Nephron (organoid): Measurements from ENCODE around the gene MT2A.
"Not testable (repeated sequence)": the region's sequence is repeated elsewhere in the genome, so short reads cannot be mapped to it uniquely, and the experiment has no call there.

Experiments
- H3K27ac Mint-ChIP-seq, 3 experiments: 2 replicates each; pipeline ENCODE4 v1.8.0; 2020; ENCODE audit warnings: mixed read lengths in 3 of 3, mild to moderate bottlenecking in 2 of 3, moderate library complexity in 1 of 3
- H3K27me3 Mint-ChIP-seq: 2 replicates; pipeline ENCODE4 v1.8.0; 2021; ENCODE audit warnings: low read depth, mild to moderate bottlenecking, moderate library complexity, mixed read lengths
- H3K36me3 Mint-ChIP-seq: 2 replicates; pipeline ENCODE4 v1.8.0; 2020; ENCODE audit warnings: low read depth, mixed read lengths
- H3K4me1 Mint-ChIP-seq: 2 replicates; pipeline ENCODE4 v1.8.0; 2020; ENCODE audit warnings: mixed read lengths
- H3K4me3 Mint-ChIP-seq, 3 experiments: 2 replicates each; pipeline ENCODE4 v1.8.0; 2020; ENCODE audit warnings: mild to moderate bottlenecking in 3 of 3, mixed read lengths in 3 of 3, moderate library complexity in 2 of 3
- H3K9me3 Mint-ChIP-seq: 2 replicates; pipeline ENCODE4 v1.8.0; 2020; ENCODE audit warnings: mixed read lengths
- CTCF ChIP-seq, 3 experiments: fragments of 200-600 bp; sonication (generic); IDR thresholded peaks; one replicate each; pipeline ENCODE4 v1.5.0; 2021; ENCODE audit warnings: antibody characterized with exemption in 3 of 3; ENCODE audit not compliant: unreplicated experiment in 3 of 3

Gene MT2A

GRCh38 chr16:56618138-56618537 lies 9.8 kb downstream of the MT2A start:
- Mint-ChIP-seq H3K4me1 (peaks cover 5% of the 10 kb centered on the region), H3K27me3 (peaks cover 86% of the 10 kb centered on the region), H3K9me3 (no peaks in the 10 kb centered on the region), H3K4me3 (peak overlapping the region in 2 of 3 experiments; percentile 79 to 85), H3K27ac (no peak overlapping the region), H3K36me3 (no peaks in the 10 kb centered on the region)
- TF ChIP-seq CTCF (IDR thresholded peaks at IDR 0.05; ENCODE audit: unreplicated experiment in 3 of 3) = no peak

GRCh38 chr16:56620339-56620897 lies 12.0 kb downstream of the MT2A start:
- Mint-ChIP-seq H3K27ac (no peak overlapping the region), H3K4me3 (no peak overlapping the region), H3K36me3 (no peaks in the 10 kb centered on the region), H3K9me3 (no peaks in the 10 kb centered on the region), H3K27me3 (peaks cover 97% of the 10 kb centered on the region), H3K4me1 (peaks cover 5% of the 10 kb centered on the region)
- no peak for TF ChIP-seq CTCF (IDR thresholded peaks at IDR 0.05; ENCODE audit: unreplicated experiment in 3 of 3)

DNA sequence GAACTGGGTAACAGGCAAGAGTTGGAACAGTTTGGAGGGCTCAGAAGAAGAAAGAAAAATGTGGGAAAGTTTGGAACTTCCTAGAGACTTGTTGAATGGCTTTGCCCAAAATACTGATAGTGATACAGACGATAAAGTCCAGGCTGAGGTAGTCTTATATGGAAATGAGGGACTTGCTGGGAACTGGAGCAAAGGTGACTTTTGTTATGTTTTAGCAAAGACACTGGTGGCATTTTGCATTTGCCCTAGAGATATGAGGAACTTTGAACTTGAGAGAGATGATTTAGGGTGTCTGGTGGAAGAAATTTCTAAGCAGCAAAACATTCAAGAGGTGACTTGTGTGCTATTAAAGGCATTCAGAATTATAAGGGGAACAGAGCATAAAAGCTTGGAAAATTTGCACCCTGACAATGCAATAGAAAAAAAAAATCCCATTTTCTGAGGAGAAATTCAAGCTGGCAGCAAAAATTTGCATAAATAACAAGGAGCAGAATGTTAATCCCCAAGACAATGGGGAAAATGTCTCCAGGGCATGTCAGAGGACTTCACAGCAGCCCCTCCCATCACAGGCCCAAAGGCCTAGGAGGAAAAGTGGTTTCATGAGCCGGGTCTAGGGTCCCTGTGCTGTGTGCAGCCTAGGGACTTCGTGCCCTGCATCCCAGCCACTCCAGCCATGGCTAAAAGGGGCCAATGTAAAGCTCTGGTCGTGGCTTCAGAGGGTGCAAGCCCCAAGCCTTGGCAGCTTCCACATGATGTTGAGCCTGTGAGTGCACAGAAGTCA lies 13.5 kb downstream of the MT2A start:
- Mint-ChIP-seq H3K4me1 (peaks cover 10% of the 10 kb centered on the region), H3K27ac (peak overlapping the region in 1 of 3 experiments; percentile 30), H3K27me3 (peaks cover 98% of the 10 kb centered on the region), H3K4me3 (peak overlapping the region in 2 of 3 experiments; percentile 14 to 28)
- not testable (repeated sequence) for H3K36me3 Mint-ChIP-seq, H3K9me3 Mint-ChIP-seq

DNA sequence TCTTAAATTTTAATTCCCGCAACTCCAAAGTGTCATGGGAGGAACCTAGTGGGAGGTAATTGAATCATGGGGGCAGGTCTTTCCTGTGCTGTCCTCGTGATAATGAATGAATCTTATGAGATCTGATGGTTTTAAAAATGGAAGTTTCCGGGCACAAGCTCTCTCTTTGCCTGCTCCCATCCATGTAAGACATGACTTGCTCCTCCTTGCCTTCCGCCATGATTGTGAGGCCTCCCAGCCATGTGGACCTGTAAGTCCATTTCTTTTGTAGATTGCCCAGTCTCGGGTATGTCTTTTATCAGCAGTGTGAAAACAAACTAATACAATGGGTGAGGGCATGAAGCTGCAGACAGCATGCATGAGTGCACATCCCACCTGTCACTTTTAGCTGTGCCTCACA lies 14.8 kb downstream of the MT2A start:
- not testable (repeated sequence) for H3K4me1 Mint-ChIP-seq, H3K9me3 Mint-ChIP-seq, H3K27ac Mint-ChIP-seq, H3K36me3 Mint-ChIP-seq, H3K4me3 Mint-ChIP-seq
- H3K27me3 Mint-ChIP-seq = peaks cover 94% of the 10 kb centered on the region

DNA sequence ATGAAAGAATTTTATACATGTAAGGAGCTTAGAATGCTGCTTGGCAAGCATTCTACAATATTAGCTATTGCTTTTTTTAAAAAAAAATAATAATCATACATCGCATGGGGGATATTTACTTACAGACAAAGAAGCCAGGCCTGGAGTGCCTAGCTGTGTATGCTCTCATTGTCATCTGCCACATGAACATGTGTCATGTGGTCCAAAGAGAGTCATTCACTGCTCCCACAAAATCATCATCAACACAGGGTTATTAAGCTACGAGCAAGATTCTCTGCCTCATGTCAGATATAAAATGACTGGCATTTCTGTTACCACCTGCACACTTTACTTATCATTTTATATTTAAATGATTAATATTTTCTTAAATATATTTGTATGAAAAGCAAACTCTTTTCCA lies 15.3 kb downstream of the MT2A start:
- Mint-ChIP-seq H3K36me3 (no peaks in the 10 kb centered on the region), H3K4me3 (no peak overlapping the region), H3K9me3 (no peaks in the 10 kb centered on the region), H3K27me3 (peaks cover 94% of the 10 kb centered on the region), H3K27ac (no peak overlapping the region), H3K4me1 (peaks cover 5% of the 10 kb centered on the region)
- no peak for TF ChIP-seq CTCF (IDR thresholded peaks at IDR 0.05; ENCODE audit: unreplicated experiment in 3 of 3)

- H3K27ac Mint-ChIP-seq = peak within 1 kb of the TSS; percentile 13 to 92 (median 83)
- H3K27me3 Mint-ChIP-seq = peaks cover 94% of the 10 kb centered on the region
- peak within 1 kb of the TSS; percentile 87 to 93 (median 89) for H3K4me3 Mint-ChIP-seq
- no peaks in the 10 kb centered on the region for H3K36me3 Mint-ChIP-seq
- TF ChIP-seq CTCF (IDR thresholded peaks at IDR 0.05; ENCODE audit: unreplicated experiment in 3 of 3) = no peak
- H3K9me3 Mint-ChIP-seq = no peaks in the 10 kb centered on the region
- H3K4me1 Mint-ChIP-seq = peaks cover 5% of the 10 kb centered on the region
These were observed 17.0 kb downstream of the MT2A start, which contains the start of gene MT1E for GRCh38 chr16:56625140-56625942. Gene MT1E (plus strand): TSS chr16:56625781. CDS start chr16:56625852, 71 bp downstream.
